ENCODE results near the gene TNS4.

TNS4 gene

DNA sequence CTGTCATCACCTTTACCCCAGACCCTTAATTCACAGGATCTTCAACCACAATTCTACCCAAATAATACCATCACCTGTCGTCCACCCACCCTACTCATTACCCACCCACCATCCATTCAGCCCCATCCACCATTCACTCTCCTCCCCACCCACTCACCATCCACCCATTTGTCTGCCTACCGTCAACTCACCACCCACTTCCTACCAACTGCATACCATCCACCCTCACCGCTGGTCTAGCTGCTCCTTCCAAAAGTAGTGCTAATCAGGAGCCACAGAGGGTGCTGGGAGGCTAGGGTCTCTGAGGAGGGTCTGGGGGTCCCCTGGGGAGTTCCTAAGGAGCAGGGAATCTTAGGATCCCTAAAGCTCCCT lies 70.2 kb downstream of the TNS4 start:
- DNase-seq, result no peak

DNA sequence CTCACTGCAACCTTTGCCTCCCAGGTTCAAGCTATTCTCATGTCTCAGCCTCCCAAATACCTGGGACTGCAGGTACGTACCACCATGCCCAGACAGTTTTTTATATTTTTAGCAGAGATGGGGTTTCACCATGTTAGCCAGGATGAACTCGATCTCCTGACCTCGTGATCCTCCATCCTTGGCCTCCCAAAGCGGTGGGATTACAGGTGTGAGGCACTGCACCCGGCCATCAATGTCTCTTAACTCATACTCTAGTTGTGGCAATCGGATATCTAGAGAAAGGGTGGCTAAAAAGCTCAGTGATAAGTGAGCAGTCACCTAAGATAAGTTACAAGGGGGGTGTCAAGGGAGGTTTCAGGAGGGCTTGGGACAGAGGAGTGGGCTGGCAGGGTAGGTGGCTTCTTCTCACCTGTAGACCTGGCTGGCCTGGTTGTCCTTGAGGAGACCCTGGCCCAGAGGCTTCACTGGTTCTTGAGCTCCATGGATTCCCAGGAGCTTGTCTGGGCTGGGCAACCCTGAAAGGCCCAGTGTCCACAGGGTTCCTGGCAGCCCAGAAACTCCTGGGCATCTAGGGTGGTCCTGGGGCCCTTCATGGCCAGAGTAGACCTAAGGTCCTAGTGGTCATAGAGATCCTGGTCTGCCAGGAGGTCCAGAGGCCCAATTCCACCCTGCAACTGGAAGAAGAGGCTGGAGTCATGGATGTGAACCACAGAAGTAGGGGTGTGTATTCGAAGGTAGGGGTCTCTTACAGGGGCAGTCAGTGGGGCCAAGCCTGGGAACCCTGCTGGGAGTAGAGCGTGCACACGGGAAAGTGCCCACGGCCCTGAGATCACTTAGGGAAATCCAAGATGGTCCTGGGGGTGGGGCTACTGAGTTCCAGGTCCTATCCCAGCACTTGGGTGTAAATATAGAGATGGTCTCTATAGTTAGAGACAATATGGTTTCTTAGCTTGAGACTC lies 70.9 kb downstream of the TNS4 start:
- DNase-seq, result no peak

DNA sequence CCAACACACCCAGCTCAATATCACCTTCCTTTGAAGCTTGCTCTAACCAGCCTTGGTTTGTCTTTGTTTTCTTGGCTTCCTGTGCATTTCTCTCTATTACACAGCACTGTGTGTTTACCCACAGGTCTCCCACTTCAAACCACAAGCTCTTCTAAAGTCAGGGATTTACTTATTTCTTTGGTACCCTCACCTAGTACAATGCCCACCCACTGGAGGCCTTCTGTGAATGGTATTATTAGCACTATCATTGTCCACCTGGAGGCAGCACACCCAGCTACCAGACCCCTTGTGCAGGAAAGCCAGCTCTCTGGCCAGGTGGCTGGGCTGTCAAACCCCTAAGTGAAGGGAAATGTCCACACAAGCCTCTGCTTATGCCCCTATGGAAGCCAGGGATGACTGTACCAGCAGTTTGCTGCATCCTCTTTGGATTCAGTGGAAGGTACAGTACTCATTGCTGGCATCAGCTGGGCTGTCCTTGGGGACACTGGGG lies 74.4 kb downstream of the TNS4 start:
- DNase-seq, result no peak

All from activated CD4-positive, alpha-beta T cell treated with anti-CD3 and anti-CD28 coated beads, Interleukin-2, amount 50 U/mL, for 1 hour (primary cell).